Smooth muscle cell (in vitro differentiated cells): ENCODE data around the gene PFN3. TPM values are rescaled to one million over a fixed set of nuclear protein-coding genes. Genes with fewer than 3 reads are reported as not detected.

Source experiments
- DNase-seq: peaks from one replicate; lab custom pipeline; 2025; ENCODE audit not compliant: unreplicated experiment; lab: John Stamatoyannopoulos, UW
- H2AFZ ChIP-seq: fragments of 200-600 bp; sonication (generic); 2 replicates; pipeline ENCODE4 v1.6.0; 2016; ENCODE audit warnings: antibody characterized with exemption, low read depth, mild to moderate bottlenecking
- H3F3A ChIP-seq: fragments of 200-600 bp; sonication (generic); 2 replicates; pipeline ENCODE4 v1.6.0; 2017; ENCODE audit warnings: antibody characterized with exemption, low read depth
- H3K27ac ChIP-seq: fragments of 200-600 bp; sonication (generic); 2 replicates; pipeline ENCODE4 v1.5.1; 2016; ENCODE audit warnings: low read depth, mild to moderate bottlenecking
- H3K27me3 ChIP-seq: fragments of 200-600 bp; sonication (generic); 2 replicates; pipeline ENCODE4 v1.6.1; 2016; ENCODE audit warnings: low read depth, mild to moderate bottlenecking
- H3K36me3 ChIP-seq: fragments of 200-600 bp; sonication (generic); 2 replicates; pipeline ENCODE4 v1.5.1; 2016; ENCODE audit warnings: low read depth
- H3K4me1 ChIP-seq: fragments of 200-600 bp; sonication (generic); 2 replicates; pipeline ENCODE4 v1.5.1; 2016; ENCODE audit warnings: low read depth
- H3K4me2 ChIP-seq: fragments of 200-600 bp; sonication (generic); 2 replicates; pipeline ENCODE4 v1.6.0; 2016; ENCODE audit warnings: mild to moderate bottlenecking
- H3K4me3 ChIP-seq: fragments of 200-600 bp; sonication (generic); 2 replicates; pipeline ENCODE4 v1.5.1; 2016; ENCODE audit warnings: mild to moderate bottlenecking
- H3K79me2 ChIP-seq: fragments of 200-600 bp; sonication (generic); 2 replicates; pipeline ENCODE4 v1.6.0; 2016; ENCODE audit warnings: low read depth, mild to moderate bottlenecking
- H3K9ac ChIP-seq: fragments of 200-600 bp; sonication (generic); 2 replicates; pipeline ENCODE4 v1.6.0; 2016; ENCODE audit warnings: low read depth
- H3K9me3 ChIP-seq: fragments of 200-600 bp; sonication (generic); replicated peaks from 2 replicates; pipeline ENCODE4 v1.5.1; 2016; ENCODE audit warnings: low read depth
- H4K20me1 ChIP-seq: fragments of 200-600 bp; sonication (generic); 2 replicates; pipeline ENCODE4 v1.6.0; 2016; ENCODE audit warnings: low read depth
- CTCF ChIP-seq: fragments of 200-600 bp; sonication (generic); IDR thresholded peaks from 2 replicates; pipeline ENCODE4 v1.5.1; 2017; ENCODE audit warnings: borderline replicate concordance, mild to moderate bottlenecking, antibody characterized with exemption; ENCODE audit not compliant: insufficient read depth, poor library complexity, severe bottlenecking
- WGBS: methylation state at CpG from one replicate; pipeline ENCODE4 v1.1.7; 2016; ENCODE audit warnings: low lambda C conversion rate; 5-methylcytosine and 5-hydroxymethylcytosine counted together
- polyA plus RNA-seq: library from polyadenylated mRNA; unstranded; fragments of >200 nt; fragmentation: Nextera tagmentation; extraction: Ambion mirVana; gene quantifications from 2 replicates; pipeline ENCODE4 v1.2.1, GENCODE V29; 2016
- total RNA-seq: library from RNA; depleted of rRNA; stranded (reverse); fragments of >200 nt; gene quantifications from 2 replicates; pipeline ENCODE4 v1.2.3, GENCODE V29; 2014

The PFN3 gene
- total and polyA plus RNA-seq, 2 experiments from 2014 or later = not detected

GRCh38 chr5:177356746-177357145 lies 43.7 kb downstream of the PFN3 start:
- H2AFZ ChIP-seq = no peak overlapping the region
- TF ChIP-seq CTCF = no peak

GRCh38 chr5:177355868-177356168 lies 44.6 kb downstream of the PFN3 start:
- WGBS = 50% methylated on average over 1 of the region's 1 CpG
- H3K4me3 ChIP-seq = no peak overlapping the region
- no peak overlapping the region for H3K4me2 ChIP-seq
- no peaks in the 10 kb centered on the region for H3K36me3 ChIP-seq
- H3K9me3 ChIP-seq = no peaks in the 10 kb centered on the region
- H4K20me1 ChIP-seq = no peaks in the 10 kb centered on the region
- H2AFZ ChIP-seq = no peak overlapping the region
- H3K27me3 ChIP-seq = no peaks in the 10 kb centered on the region
- H3K4me1 ChIP-seq = peaks cover 1% of the 10 kb centered on the region
- peaks cover 4% of the 10 kb centered on the region for H3K79me2 ChIP-seq
- H3F3A ChIP-seq = no peaks in the 10 kb centered on the region
- no peak for TF ChIP-seq CTCF
- DNase-seq = no peak
- H3K9ac ChIP-seq = no peak overlapping the region
- no peak overlapping the region for H3K27ac ChIP-seq

More at GRCh38 chr5:177356746-177357145, 43.7 kb downstream of the PFN3 start:
- no peaks in the 10 kb centered on the region for H3F3A ChIP-seq
- H3K27me3 ChIP-seq = no peaks in the 10 kb centered on the region
- H3K9me3 ChIP-seq = no peaks in the 10 kb centered on the region
- H3K4me3 ChIP-seq = no peak overlapping the region
- H3K9ac ChIP-seq = no peak overlapping the region
- H3K4me2 ChIP-seq = no peak overlapping the region
- DNase-seq = no peak
- H3K27ac ChIP-seq = no peak overlapping the region
- 79% methylated on average over 3 of the region's 3 CpGs for WGBS
- H3K36me3 ChIP-seq = no peaks in the 10 kb centered on the region
- H3K4me1 ChIP-seq = no peaks in the 10 kb centered on the region
- no peaks in the 10 kb centered on the region for H3K79me2 ChIP-seq
- H4K20me1 ChIP-seq = no peaks in the 10 kb centered on the region

- no peaks in the 10 kb centered on the region for H3K36me3 ChIP-seq
- WGBS = 100% methylated on average over 1 of the region's 1 CpG
Measured at GRCh38 chr5:177355162-177355867, 45.1 kb downstream of the PFN3 start.

More at GRCh38 chr5:177355162-177355867, 45.1 kb downstream of the PFN3 start:
- H4K20me1 ChIP-seq = no peaks in the 10 kb centered on the region
- H2AFZ ChIP-seq = no peak overlapping the region
- no peak overlapping the region for H3K27ac ChIP-seq
- peaks cover 9% of the 10 kb centered on the region for H3K79me2 ChIP-seq
- H3K9me3 ChIP-seq = no peaks in the 10 kb centered on the region
- no peaks in the 10 kb centered on the region for H3K27me3 ChIP-seq
- TF ChIP-seq CTCF = no peak
- H3K4me3 ChIP-seq = no peak overlapping the region
- no peaks in the 10 kb centered on the region for H3F3A ChIP-seq
- H3K4me1 ChIP-seq = peaks cover 6% of the 10 kb centered on the region
- H3K9ac ChIP-seq = no peak overlapping the region
- no peak for DNase-seq
- no peak overlapping the region for H3K4me2 ChIP-seq
